ENCODE results near the gene CHMP3. TPM values are rescaled to one million over a fixed set of nuclear protein-coding genes. Genes with fewer than 3 reads are reported as not detected.
A peak's percentile ranks its signal among the peaks of the same experiment; 100 is the strongest.

CHMP3 gene
- polyA plus RNA-seq, 6 donors from 2014 or later = 61.6 to 107 (median 96.4) TPM

GRCh38 chr2:86468162-86469033, 94.8 kb downstream of the CHMP3 start:
- Mint-ChIP-seq H3K27ac (peak overlapping the region in 2 of 6 donors; percentile 60 to 78), H3K9me3 (no peaks in the 10 kb centered on the region), H3K36me3 (peaks cover 21 to 36% of the 10 kb centered on the region in 2 donors), H3K4me1 (peaks cover 0 to 11% (median 6%) of the 10 kb centered on the region in 3 donors), H3K4me3 (no peak overlapping the region), H3K27me3 (no peaks in the 10 kb centered on the region)
- DNase-seq (no peak), ATAC-seq (ENCODE audit: low read depth in 2 of 2) (no peak)

- Mint-ChIP-seq H3K9me3 (no peaks in the 10 kb centered on the region), H3K36me3 (peaks cover 23 to 39% of the 10 kb centered on the region in 2 donors), H3K27ac (no peak overlapping the region), H3K27me3 (no peaks in the 10 kb centered on the region), H3K4me1 (peaks cover 0 to 15% (median 9%) of the 10 kb centered on the region in 3 donors), H3K4me3 (no peak overlapping the region)
- ATAC-seq (ENCODE audit: low read depth in 2 of 2) = no peak
- no peak for DNase-seq
Measured at GRCh38 chr2:86466306-86466705, 96.9 kb downstream of the CHMP3 start.

- Mint-ChIP-seq H3K9me3 (no peaks in the 10 kb centered on the region), H3K36me3 (peaks cover 33 to 49% of the 10 kb centered on the region in 2 donors), H3K4me3 (no peak overlapping the region), H3K27me3 (no peaks in the 10 kb centered on the region), H3K4me1 (peaks cover 0 to 18% (median 9%) of the 10 kb centered on the region in 3 donors), H3K27ac (peak overlapping the region in 4 of 6 donors; percentile 0 to 87 (median 59))
- ATAC-seq (ENCODE audit: low read depth in 2 of 2) (no peak), DNase-seq (no peak)
Measured at GRCh38 chr2:86464652-86465051, 98.6 kb downstream of the CHMP3 start.

GRCh38 chr2:86461042-86461743, 102.0 kb downstream of the CHMP3 start:
- Mint-ChIP-seq H3K9me3 (no peaks in the 10 kb centered on the region), H3K4me3 (no peak overlapping the region), H3K27me3 (no peaks in the 10 kb centered on the region), H3K4me1 (peaks cover 0 to 23% (median 9%) of the 10 kb centered on the region in 3 donors), H3K36me3 (peaks cover 48 to 62% of the 10 kb centered on the region in 2 donors), H3K27ac (peak overlapping the region in 1 of 6 donors; percentile 68)
- ATAC-seq (ENCODE audit: low read depth in 2 of 2) = no peak
- no peak for DNase-seq

GRCh38 chr2:86455181-86455580, 108.1 kb downstream of the CHMP3 start:
- H3K4me1 Mint-ChIP-seq = peaks cover 0 to 8% (median 0%) of the 10 kb centered on the region in 3 donors
- H3K27ac Mint-ChIP-seq = no peak overlapping the region
- no peaks in the 10 kb centered on the region for H3K9me3 Mint-ChIP-seq
- peaks cover 36 to 53% of the 10 kb centered on the region in 2 donors for H3K36me3 Mint-ChIP-seq
- ATAC-seq (ENCODE audit: low read depth in 2 of 2) (no peak), DNase-seq (no peak)
- no peaks in the 10 kb centered on the region for H3K27me3 Mint-ChIP-seq
- no peak overlapping the region for H3K4me3 Mint-ChIP-seq

GRCh38 chr2:86454238-86454637, 109.0 kb downstream of the CHMP3 start:
- Mint-ChIP-seq H3K36me3 (peaks cover 34 to 49% of the 10 kb centered on the region in 2 donors), H3K4me3 (no peak overlapping the region), H3K4me1 (peaks cover 2 to 12% (median 6%) of the 10 kb centered on the region in 3 donors), H3K27ac (peak overlapping the region in 1 of 6 donors; percentile 71), H3K27me3 (no peaks in the 10 kb centered on the region), H3K9me3 (no peaks in the 10 kb centered on the region)
- ATAC-seq (ENCODE audit: low read depth in 2 of 2) (no peak), DNase-seq (no peak)

GRCh38 chr2:86453836-86454235, 109.4 kb downstream of the CHMP3 start:
- no peak overlapping the region for H3K4me3 Mint-ChIP-seq
- DNase-seq (no peak), ATAC-seq (ENCODE audit: low read depth in 2 of 2) (no peak)
- peaks cover 4 to 13% (median 8%) of the 10 kb centered on the region in 3 donors for H3K4me1 Mint-ChIP-seq
- H3K27ac Mint-ChIP-seq = peak overlapping the region in 1 of 6 donors; percentile 71
- no peaks in the 10 kb centered on the region for H3K27me3 Mint-ChIP-seq
- peaks cover 30 to 50% of the 10 kb centered on the region in 2 donors for H3K36me3 Mint-ChIP-seq
- H3K9me3 Mint-ChIP-seq = no peaks in the 10 kb centered on the region

Other genes starting within 250 kb of the CHMP3 start
- gene REEP1, start 225.8 kb downstream of the CHMP3 start, polyA plus RNA-seq (ENCODE audit: low read depth in 6 of 6) = under 1 TPM in 1 of 6 donors, not detected in 5; 0.11 TPM
- 10 to 100 TPM in 4 of 6 donors, 1 to 10 TPM in 2; 3.6 to 18.7 (median 11.6) TPM for gene KDM3A, start 122.1 kb downstream of the CHMP3 start, polyA plus RNA-seq (ENCODE audit: low read depth in 6 of 6)
- gene RNF103, start 60.4 kb upstream of the CHMP3 start, polyA plus RNA-seq (ENCODE audit: low read depth in 6 of 6) = 1 to 10 TPM; 3.3 to 7.6 (median 4.9) TPM
- gene RMND5A, start 156.8 kb upstream of the CHMP3 start, polyA plus RNA-seq (ENCODE audit: low read depth in 6 of 6) = 10 to 100 TPM; 18.5 to 24.2 (median 21.2) TPM
- 1 to 10 TPM in 2 of 6 donors, under 1 TPM in 2, not detected in 2; 0.59 to 1.9 (median 1.0) TPM for gene CD8A, start 227.5 kb upstream of the CHMP3 start, polyA plus RNA-seq (ENCODE audit: low read depth in 6 of 6)

Data from naive B cell (primary cell).